GM12878 (cell line): ENCODE data around the gene MOGAT3. TPM values are rescaled to one million over a fixed set of nuclear protein-coding genes. Genes with fewer than 3 reads are reported as not detected.

Experiments
- CREB1 ChIP-seq: IDR thresholded peaks from 2 replicates; pipeline ENCODE4 v1.6.1; 2012; ENCODE audit warnings: low read depth, mild to moderate bottlenecking, inconsistent platforms
- CREM ChIP-seq: IDR thresholded peaks from 2 replicates; pipeline ENCODE4 v1.6.1; 2014; ENCODE audit warnings: antibody characterized with exemption, low read depth
- EGR1 ChIP-seq, 2 experiments: IDR thresholded peaks; 1 replicate in 1 of 2; 2 replicates in 1 of 2; pipeline ENCODE4 v1.6.1; 2011 to 2012; ENCODE audit warnings: low read depth in 2 of 2, low read length in 2 of 2, borderline replicate concordance in 1 of 2, mild to moderate bottlenecking in 1 of 2, moderate library complexity in 1 of 2
- FOXK2 ChIP-seq: fragments of 450-650 bp; IDR thresholded peaks from 2 replicates; pipeline ENCODE4 v1.6.1; 2017; ENCODE audit warnings: mild to moderate bottlenecking, moderate library complexity
- HDAC6 ChIP-seq: fragments of 200-600 bp; sonication (generic); IDR thresholded peaks from one replicate; pipeline ENCODE4 v1.8.0; 2017; ENCODE audit warnings: antibody characterized with exemption; ENCODE audit not compliant: unreplicated experiment
- HDGF ChIP-seq: fragments of 450-650 bp; IDR thresholded peaks from 2 replicates; pipeline ENCODE4 v1.6.1; 2016; ENCODE audit warnings: antibody characterized with exemption
- IRF5 ChIP-seq: fragments of 450-650 bp; IDR thresholded peaks from 2 replicates; pipeline ENCODE4 v1.6.1; 2017; ENCODE audit warnings: borderline replicate concordance
- KLF5 ChIP-seq: fragments of 450-650 bp; IDR thresholded peaks from 2 replicates; pipeline ENCODE4 v1.6.1; 2014; ENCODE audit warnings: mild to moderate bottlenecking; ENCODE audit not compliant: partially characterized antibody
- LARP7 ChIP-seq: fragments of 450-650 bp; IDR thresholded peaks from 2 replicates; pipeline ENCODE4 v1.6.1; 2017; ENCODE audit warnings: mild to moderate bottlenecking
- MEF2A ChIP-seq: IDR thresholded peaks from 2 replicates; pipeline ENCODE4 v1.6.1; 2011; ENCODE audit warnings: low read depth, mild to moderate bottlenecking, low read length, moderate library complexity; ENCODE audit not compliant: insufficient read depth
- POU2F2 ChIP-seq: IDR thresholded peaks from 3 replicates; pipeline ENCODE4 v1.6.1; 2011; ENCODE audit warnings: low read depth, mild to moderate bottlenecking, low read length, borderline replicate concordance
- RCOR1 ChIP-seq: conservative IDR thresholded peaks from 2 replicates; pipeline ENCODE4 v1.6.1; 2012; ENCODE audit warnings: low read depth, low read length, improper control_type of control experiment
- RELB ChIP-seq: fragments of 450-650 bp; IDR thresholded peaks from 2 replicates; pipeline ENCODE4 v1.6.1; 2017; ENCODE audit warnings: low read depth, mild to moderate bottlenecking, moderate library complexity
- RFX5 ChIP-seq: IDR thresholded peaks from 2 replicates; pipeline ENCODE4 v1.6.1; 2011; ENCODE audit warnings: low read depth, low read length, improper control_type of control experiment
- SUPT20H ChIP-seq: IDR thresholded peaks from 2 replicates; pipeline ENCODE4 v1.6.1; 2011; ENCODE audit warnings: low read depth, mild to moderate bottlenecking, low read length, moderate library complexity, borderline replicate concordance; ENCODE audit not compliant: control insufficient read depth
- TCF3 ChIP-seq: IDR thresholded peaks from 2 replicates; pipeline ENCODE4 v1.6.1; 2012; ENCODE audit warnings: low read depth, mild to moderate bottlenecking, low read length, borderline replicate concordance; ENCODE audit not compliant: insufficient read depth
- YY1 ChIP-seq: IDR thresholded peaks from 2 replicates; pipeline ENCODE4 v1.6.1; 2011; ENCODE audit warnings: low read depth, mild to moderate bottlenecking, low read length
- ZNF622 ChIP-seq: fragments of 450-650 bp; IDR thresholded peaks from 2 replicates; pipeline ENCODE4 v1.6.1; 2017; ENCODE audit warnings: mild to moderate bottlenecking, inconsistent platforms
- polyA plus RNA-seq, 11 experiments: library from polyadenylated mRNA; depleted of rRNA in 4 of 11; unstranded in 6 of 11; stranded (reverse) in 5 of 11; fragments of >200 nt; fragmentation: Nextera tagmentation in 4 of 11; fragmentation: Illumina TruSeq in 1 of 11; extraction: Ambion mirVana in 4 of 11; extraction: Trizol in 1 of 11; gene quantifications; 1 replicate in 1 of 11; 2 replicates in 10 of 11; pipeline versions ENCODE4 v1.2.1 to v1.2.3, GENCODE V29; 2011 to 2016; ENCODE audit warnings: inconsistent platforms in 2 of 11, missing spikeins in 2 of 11, low read depth in 1 of 11
- total RNA-seq, 4 experiments: library from RNA; depleted of rRNA in 3 of 4; stranded (reverse); fragments of >200 nt in 3 of 4; fragmentation: Illumina TruSeq in 1 of 4; extraction: Trizol in 1 of 4; gene quantifications; 2 replicates each; pipeline versions ENCODE4 v1.2.1 to v1.2.3, GENCODE V29; 2013 to 2021
- TF ChIP-seq, protein P1 (sequence below): IDR thresholded peaks from 2 replicates; pipeline ENCODE4 v1.6.1; 2012; ENCODE audit warnings: mild to moderate bottlenecking, low read depth, low read length
- TF ChIP-seq, protein P2 (sequence below): IDR thresholded peaks from 2 replicates; pipeline ENCODE4 v1.6.1; 2012; ENCODE audit warnings: low read depth, low read length, improper control_type of control experiment
- TF ChIP-seq, protein P3 (sequence below): IDR thresholded peaks from 2 replicates; pipeline ENCODE4 v1.6.1; 2012; ENCODE audit warnings: low read length, inconsistent platforms

MOGAT3 gene
- total and polyA plus RNA-seq, 10 of the 15 experiments (the other 5 are each of a cell fraction or from before 2014, with no cell fraction given): 0.11 TPM; not detected in 9

DNA sequence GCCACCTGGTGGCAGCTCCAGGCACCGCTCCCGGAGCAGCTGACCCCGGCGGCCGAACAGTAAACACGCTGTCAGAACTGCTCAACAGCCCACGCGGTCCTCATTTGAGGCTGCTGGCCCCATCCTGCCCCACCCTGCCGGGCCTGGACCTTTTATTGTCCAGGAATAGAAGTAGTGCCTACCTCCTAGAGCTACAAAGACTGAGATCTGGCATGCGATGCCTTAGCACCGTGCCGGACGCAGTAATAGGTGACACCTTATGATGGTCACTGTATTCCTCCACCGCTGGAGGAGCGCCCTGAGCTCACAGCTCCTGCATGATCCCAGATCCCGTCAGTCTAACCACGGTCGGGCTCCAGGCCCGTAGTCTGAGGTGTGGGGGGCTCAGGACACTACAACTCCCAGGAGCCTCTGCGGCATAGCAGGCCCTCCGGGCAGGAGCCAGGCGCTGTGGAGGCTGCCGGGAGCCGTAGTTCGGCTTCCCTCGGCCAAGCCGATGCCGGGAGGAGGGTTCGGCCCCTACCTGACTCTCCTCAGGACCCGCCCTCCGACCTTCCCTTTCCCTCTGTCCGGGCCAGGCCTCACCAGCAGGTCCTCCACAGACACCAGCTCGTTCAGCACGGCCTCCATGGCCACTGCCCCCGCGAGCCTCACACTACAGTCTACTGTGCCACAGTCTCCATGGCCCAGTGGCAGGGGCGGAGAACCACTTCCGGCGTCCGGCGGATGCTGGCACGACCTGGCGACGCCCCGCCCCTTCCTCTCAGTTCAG is 43.7 kb upstream of the MOGAT3 start, which contains the start of gene FIS1 (continued):
- TF ChIP-seq POU2F2 (peak; percentile 30; the same call in 1 of the 3 replicates), FOXK2 (peak; percentile 89), IRF5 (no peak), HDAC6 (no peak), HDGF (peak; percentile 88; the same call in 1 of the 2 replicates), CREB1 (no peak; the same call in 1 of the 2 replicates), MEF2A (0 out of 2 replicates have a peak, but pooled peaks have one; percentile 22), TCF3 (no peak), ZNF622 (no peak), RELB (peak; percentile 70; the same call in 1 of the 2 replicates), YY1 (peak; percentile 79), SUPT20H (no peak), RCOR1 (peak; percentile 59; the same call in 1 of the 2 replicates), EGR1 (IDR thresholded peaks at IDR 0.05; ENCODE audit: borderline replicate concordance in 1 of 2, low read depth in 2 of 2, low read length in 2 of 2) (peak in 1 of 2 experiments; percentile 44; a peak in 1 of 3 replicates), CREM (peak; percentile 67; the same call in 1 of the 2 replicates), LARP7 (peak; percentile 78), RFX5 (no peak), KLF5 (peak; percentile 23)
- TF ChIP-seq, protein P1, sequence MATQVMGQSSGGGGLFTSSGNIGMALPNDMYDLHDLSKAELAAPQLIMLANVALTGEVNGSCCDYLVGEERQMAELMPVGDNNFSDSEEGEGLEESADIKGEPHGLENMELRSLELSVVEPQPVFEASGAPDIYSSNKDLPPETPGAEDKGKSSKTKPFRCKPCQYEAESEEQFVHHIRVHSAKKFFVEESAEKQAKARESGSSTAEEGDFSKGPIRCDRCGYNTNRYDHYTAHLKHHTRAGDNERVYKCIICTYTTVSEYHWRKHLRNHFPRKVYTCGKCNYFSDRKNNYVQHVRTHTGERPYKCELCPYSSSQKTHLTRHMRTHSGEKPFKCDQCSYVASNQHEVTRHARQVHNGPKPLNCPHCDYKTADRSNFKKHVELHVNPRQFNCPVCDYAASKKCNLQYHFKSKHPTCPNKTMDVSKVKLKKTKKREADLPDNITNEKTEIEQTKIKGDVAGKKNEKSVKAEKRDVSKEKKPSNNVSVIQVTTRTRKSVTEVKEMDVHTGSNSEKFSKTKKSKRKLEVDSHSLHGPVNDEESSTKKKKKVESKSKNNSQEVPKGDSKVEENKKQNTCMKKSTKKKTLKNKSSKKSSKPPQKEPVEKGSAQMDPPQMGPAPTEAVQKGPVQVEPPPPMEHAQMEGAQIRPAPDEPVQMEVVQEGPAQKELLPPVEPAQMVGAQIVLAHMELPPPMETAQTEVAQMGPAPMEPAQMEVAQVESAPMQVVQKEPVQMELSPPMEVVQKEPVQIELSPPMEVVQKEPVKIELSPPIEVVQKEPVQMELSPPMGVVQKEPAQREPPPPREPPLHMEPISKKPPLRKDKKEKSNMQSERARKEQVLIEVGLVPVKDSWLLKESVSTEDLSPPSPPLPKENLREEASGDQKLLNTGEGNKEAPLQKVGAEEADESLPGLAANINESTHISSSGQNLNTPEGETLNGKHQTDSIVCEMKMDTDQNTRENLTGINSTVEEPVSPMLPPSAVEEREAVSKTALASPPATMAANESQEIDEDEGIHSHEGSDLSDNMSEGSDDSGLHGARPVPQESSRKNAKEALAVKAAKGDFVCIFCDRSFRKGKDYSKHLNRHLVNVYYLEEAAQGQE: no peak
- TF ChIP-seq, protein P2, sequence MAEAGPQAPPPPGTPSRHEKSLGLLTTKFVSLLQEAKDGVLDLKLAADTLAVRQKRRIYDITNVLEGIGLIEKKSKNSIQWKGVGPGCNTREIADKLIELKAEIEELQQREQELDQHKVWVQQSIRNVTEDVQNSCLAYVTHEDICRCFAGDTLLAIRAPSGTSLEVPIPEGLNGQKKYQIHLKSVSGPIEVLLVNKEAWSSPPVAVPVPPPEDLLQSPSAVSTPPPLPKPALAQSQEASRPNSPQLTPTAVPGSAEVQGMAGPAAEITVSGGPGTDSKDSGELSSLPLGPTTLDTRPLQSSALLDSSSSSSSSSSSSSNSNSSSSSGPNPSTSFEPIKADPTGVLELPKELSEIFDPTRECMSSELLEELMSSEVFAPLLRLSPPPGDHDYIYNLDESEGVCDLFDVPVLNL: no peak
- TF ChIP-seq, protein P3, sequence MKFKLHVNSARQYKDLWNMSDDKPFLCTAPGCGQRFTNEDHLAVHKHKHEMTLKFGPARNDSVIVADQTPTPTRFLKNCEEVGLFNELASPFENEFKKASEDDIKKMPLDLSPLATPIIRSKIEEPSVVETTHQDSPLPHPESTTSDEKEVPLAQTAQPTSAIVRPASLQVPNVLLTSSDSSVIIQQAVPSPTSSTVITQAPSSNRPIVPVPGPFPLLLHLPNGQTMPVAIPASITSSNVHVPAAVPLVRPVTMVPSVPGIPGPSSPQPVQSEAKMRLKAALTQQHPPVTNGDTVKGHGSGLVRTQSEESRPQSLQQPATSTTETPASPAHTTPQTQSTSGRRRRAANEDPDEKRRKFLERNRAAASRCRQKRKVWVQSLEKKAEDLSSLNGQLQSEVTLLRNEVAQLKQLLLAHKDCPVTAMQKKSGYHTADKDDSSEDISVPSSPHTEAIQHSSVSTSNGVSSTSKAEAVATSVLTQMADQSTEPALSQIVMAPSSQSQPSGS: no peak
